Measurements from ENCODE around the gene GIT1. TPM values are rescaled to one million over a fixed set of nuclear protein-coding genes. Genes with fewer than 3 reads are reported as not detected.

Gene GIT1
- total RNA-seq, result 10 to 100 TPM; 28.5 to 41.3 (median 31.2) TPM

- TF ChIP-seq CTCF (IDR thresholded peaks at IDR 0.05) (no peak), POLR2AphosphoS5 (IDR thresholded peaks at IDR 0.05) (peak in 2 of 3 donors; percentile 13 to 34), POLR2A (IDR thresholded peaks at IDR 0.05) (no peak)
- no peaks in the 10 kb centered on the region for H3K27me3 ChIP-seq
- H3K27ac ChIP-seq, result peak within 1 kb of the TSS; percentile 76 to 78
- H3K4me3 ChIP-seq, result peak within 1 kb of the TSS; percentile 68 to 94 (median 78)
- no peaks in the 10 kb centered on the region for H3K9me3 ChIP-seq
- peak in 1 of 2 donors; percentile 79 for DNase-seq (ENCODE audit: low spot score in 2 of 2)
- intact Hi-C loops (cut with DNase I; ENCODE audit: low total_unique reads), result no loop called here
- H3K36me3 ChIP-seq, result no peaks in the 10 kb centered on the region
- peaks cover 7 to 36% of the 10 kb centered on the region in 2 donors for H3K4me1 ChIP-seq
These were observed at the start of gene GIT1 for GRCh38 chr17:29589524-29590410. GIT1 (minus strand) TSS chr17:29589648; CDS start chr17:29589378, 270 bp downstream.

- Histone ChIP-seq H3K4me1 (no peaks in the 10 kb centered on the region), H3K4me3 (no peak overlapping the region), H3K9me3 (no peaks in the 10 kb centered on the region), H3K36me3 (no peaks in the 10 kb centered on the region), H3K27me3 (no peaks in the 10 kb centered on the region), H3K27ac (no peak overlapping the region)
- intact Hi-C loops (cut with DNase I; ENCODE audit: low total_unique reads), result no loop called here
- TF ChIP-seq POLR2A (IDR thresholded peaks at IDR 0.05) (no peak), CTCF (IDR thresholded peaks at IDR 0.05) (no peak), POLR2AphosphoS5 (IDR thresholded peaks at IDR 0.05) (no peak)
- no peak for DNase-seq (ENCODE audit: low spot score in 2 of 2)
These were observed 44.4 kb upstream of the GIT1 start for GRCh38 chr17:29633886-29634285.

- Histone ChIP-seq H3K27me3 (no peaks in the 10 kb centered on the region), H3K4me1 (no peaks in the 10 kb centered on the region), H3K4me3 (no peak overlapping the region), H3K27ac (no peak overlapping the region), H3K36me3 (no peaks in the 10 kb centered on the region), H3K9me3 (no peaks in the 10 kb centered on the region)
- TF ChIP-seq POLR2AphosphoS5 (IDR thresholded peaks at IDR 0.05), result no peak
- no peak for TF ChIP-seq POLR2A (IDR thresholded peaks at IDR 0.05)
- no peak for TF ChIP-seq CTCF (IDR thresholded peaks at IDR 0.05)
- intact Hi-C loops (cut with DNase I; ENCODE audit: low total_unique reads), result no loop called here
- DNase-seq (ENCODE audit: low spot score in 2 of 2), result no peak
These were observed 41.3 kb upstream of the GIT1 start for GRCh38 chr17:29630630-29631193.

DNA sequence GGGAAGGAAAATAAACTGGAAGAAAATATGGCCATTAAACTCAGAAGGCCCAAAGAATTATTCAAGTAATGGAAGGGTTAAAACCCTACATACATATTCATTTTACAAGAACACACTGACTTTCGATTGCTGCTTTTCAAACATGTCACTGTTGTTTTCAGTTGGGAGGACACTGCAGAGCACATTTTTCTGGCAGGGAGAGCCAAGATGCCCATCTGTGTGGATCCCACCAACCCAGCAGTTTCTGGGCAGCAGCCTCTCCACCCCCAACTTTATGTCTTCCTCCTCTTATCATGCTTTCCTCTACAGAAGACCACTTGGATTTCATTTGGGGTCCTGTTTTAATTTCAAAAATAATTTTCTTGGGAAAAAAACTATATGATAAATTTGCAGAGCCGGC lies 40.4 kb upstream of the GIT1 start:
- Histone ChIP-seq H3K36me3 (no peaks in the 10 kb centered on the region), H3K9me3 (no peaks in the 10 kb centered on the region), H3K27ac (no peak overlapping the region), H3K4me1 (no peaks in the 10 kb centered on the region), H3K27me3 (no peaks in the 10 kb centered on the region), H3K4me3 (no peak overlapping the region)
- DNase-seq (ENCODE audit: low spot score in 2 of 2), result no peak
- no peak for TF ChIP-seq CTCF (IDR thresholded peaks at IDR 0.05)
- TF ChIP-seq POLR2A (IDR thresholded peaks at IDR 0.05), result no peak
- no peak for TF ChIP-seq POLR2AphosphoS5 (IDR thresholded peaks at IDR 0.05)
- intact Hi-C loops (cut with DNase I; ENCODE audit: low total_unique reads), result no loop called here

DNA sequence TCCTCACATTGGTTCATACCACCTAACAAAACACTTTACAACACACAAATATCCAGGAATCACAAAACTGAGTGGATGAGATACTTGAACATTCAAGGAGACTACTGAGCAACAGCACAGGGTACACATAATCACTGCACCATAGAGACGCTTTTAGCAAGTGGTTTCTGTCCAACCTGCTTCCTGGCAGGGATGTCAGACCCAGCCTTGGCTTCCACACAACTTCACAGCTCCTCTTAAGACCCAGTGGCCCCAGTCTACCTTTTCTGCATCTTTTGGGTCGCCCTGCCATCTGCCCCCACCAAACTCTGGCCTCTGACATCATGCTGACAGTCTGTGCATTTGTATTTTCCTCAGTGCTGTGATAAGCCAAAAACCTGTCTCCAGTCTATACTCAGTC lies 39.2 kb upstream of the GIT1 start:
- intact Hi-C loops (cut with DNase I; ENCODE audit: low total_unique reads), result no loop called here
- H3K27me3 ChIP-seq, result no peaks in the 10 kb centered on the region
- no peak for DNase-seq (ENCODE audit: low spot score in 2 of 2)
- H3K4me3 ChIP-seq, result no peak overlapping the region
- no peak overlapping the region for H3K27ac ChIP-seq
- H3K36me3 ChIP-seq, result no peaks in the 10 kb centered on the region
- H3K9me3 ChIP-seq, result no peaks in the 10 kb centered on the region
- H3K4me1 ChIP-seq, result no peaks in the 10 kb centered on the region
- TF ChIP-seq CTCF (IDR thresholded peaks at IDR 0.05), result no peak
- no peak for TF ChIP-seq POLR2A (IDR thresholded peaks at IDR 0.05)
- TF ChIP-seq POLR2AphosphoS5 (IDR thresholded peaks at IDR 0.05), result no peak
